Activated T-cell treated with anti-CD3 and anti-CD28 coated beads, Interleukin-2, amount 50 U/mL, for 72 hours (primary cell): ENCODE results near the gene HUWE1. TPM values are rescaled to one million over a fixed set of nuclear protein-coding genes. Genes with fewer than 3 reads are reported as not detected.

Experiments
- ATAC-seq, 2 donors: fragments of 150-1000 bp; cut with Tn5 transposase; replicated peaks in 1 of 2; 2 replicates each; pipeline ENCODE4 v1.10.0; 2021; ENCODE audit warnings: moderate library complexity in 2 of 2, mild to moderate bottlenecking in 1 of 2
- DNase-seq, 2 donors: peaks; one replicate each; pipeline ENCODE4 v3.0.0; 2021 to 2022; ENCODE audit warnings: mixed read lengths in 1 of 2
- H3K27ac Mint-ChIP-seq: one replicate; pipeline ENCODE4 v1.8.0; 2022; ENCODE audit warnings: mild to moderate bottlenecking, moderate library complexity, mixed read lengths
- H3K27me3 Mint-ChIP-seq: one replicate; pipeline ENCODE4 v1.8.0; 2022; ENCODE audit warnings: low read depth, mixed read lengths
- H3K36me3 Mint-ChIP-seq, 2 donors: one replicate each; pipeline ENCODE4 v1.8.0; 2022; ENCODE audit warnings: mixed read lengths in 2 of 2, mild to moderate bottlenecking in 1 of 2; ENCODE audit not compliant: insufficient read depth in 2 of 2
- H3K4me1 Mint-ChIP-seq: one replicate; pipeline ENCODE4 v1.8.0; 2022; ENCODE audit warnings: low read depth, mixed read lengths
- H3K4me3 Mint-ChIP-seq, 2 donors: one replicate each; pipeline ENCODE4 v1.8.0; 2022; ENCODE audit warnings: mild to moderate bottlenecking in 2 of 2, mixed read lengths in 2 of 2, moderate library complexity in 2 of 2
- H3K9me3 Mint-ChIP-seq, 2 donors: one replicate each; pipeline ENCODE4 v1.8.0; 2022; ENCODE audit warnings: mixed read lengths in 2 of 2
- total RNA-seq, 2 donors: library from RNA; stranded (reverse); gene quantifications; one replicate each; pipeline ENCODE4 v1.2.3, GENCODE V29; 2022

Gene HUWE1
- total RNA-seq, 2 donors from 2014 or later = 608 to 684 TPM

DNA sequence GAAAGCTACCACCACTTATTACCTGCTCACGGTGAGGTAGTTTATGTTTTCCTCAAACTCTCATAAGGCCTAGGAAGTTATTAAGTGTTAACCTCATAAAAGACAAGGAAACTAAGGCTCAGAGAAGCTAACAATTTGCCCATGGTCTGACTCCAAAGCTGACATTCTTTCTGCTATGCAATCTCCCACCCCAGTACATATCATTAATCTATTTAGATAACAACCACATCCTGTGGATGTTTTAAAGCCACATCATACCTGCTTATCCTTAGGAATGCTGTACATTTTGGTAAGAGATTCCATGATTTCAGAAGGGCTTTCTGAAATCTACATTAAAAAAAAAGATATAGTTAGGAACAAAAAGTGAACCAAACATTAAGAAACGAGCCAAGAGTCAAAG is 55.4 kb downstream of the HUWE1 start:
- Mint-ChIP-seq H3K4me3 (no peak overlapping the region), H3K27me3 (peaks cover 20% of the 10 kb centered on the region), H3K36me3 (peaks cover 9 to 44% of the 10 kb centered on the region in 2 donors), H3K4me1 (no peaks in the 10 kb centered on the region), H3K9me3 (no peaks in the 10 kb centered on the region), H3K27ac (peak overlapping the region; percentile 68)
- no peak for ATAC-seq
- no peak for DNase-seq

- Mint-ChIP-seq H3K36me3 (peaks cover 8 to 42% of the 10 kb centered on the region in 2 donors), H3K4me1 (no peaks in the 10 kb centered on the region), H3K27ac (peak overlapping the region; percentile 91), H3K4me3 (no peak overlapping the region), H3K27me3 (peaks cover 20% of the 10 kb centered on the region), H3K9me3 (no peaks in the 10 kb centered on the region)
- DNase-seq (no peak), ATAC-seq (no peak)
Observed at GRCh38 chrX:53630261-53630660, 56.3 kb downstream of the HUWE1 start.

- Mint-ChIP-seq H3K27ac (peak overlapping the region; percentile 70), H3K27me3 (peaks cover 6% of the 10 kb centered on the region), H3K4me3 (no peak overlapping the region), H3K36me3 (peaks cover 12 to 37% of the 10 kb centered on the region in 2 donors), H3K4me1 (peaks cover 12% of the 10 kb centered on the region), H3K9me3 (no peaks in the 10 kb centered on the region)
- no peak for DNase-seq
- ATAC-seq = no peak
Observed at GRCh38 chrX:53622431-53622830, 64.1 kb downstream of the HUWE1 start.

GRCh38 chrX:53621418-53621986 is 65.0 kb downstream of the HUWE1 start:
- Mint-ChIP-seq H3K27ac (peak overlapping the region; percentile 88), H3K36me3 (peaks cover 12 to 39% of the 10 kb centered on the region in 2 donors), H3K9me3 (no peaks in the 10 kb centered on the region), H3K27me3 (peaks cover 6% of the 10 kb centered on the region), H3K4me1 (peaks cover 12% of the 10 kb centered on the region), H3K4me3 (peak overlapping the region in 1 of 2 donors; percentile 24)
- ATAC-seq (peak; percentile 60 to 79), DNase-seq (no peak)

- no peak for ATAC-seq
- peaks cover 5% of the 10 kb centered on the region for H3K4me1 Mint-ChIP-seq
- H3K27ac Mint-ChIP-seq = peak overlapping the region; percentile 77
Observed at GRCh38 chrX:53616946-53617345, 69.6 kb downstream of the HUWE1 start.

DNA sequence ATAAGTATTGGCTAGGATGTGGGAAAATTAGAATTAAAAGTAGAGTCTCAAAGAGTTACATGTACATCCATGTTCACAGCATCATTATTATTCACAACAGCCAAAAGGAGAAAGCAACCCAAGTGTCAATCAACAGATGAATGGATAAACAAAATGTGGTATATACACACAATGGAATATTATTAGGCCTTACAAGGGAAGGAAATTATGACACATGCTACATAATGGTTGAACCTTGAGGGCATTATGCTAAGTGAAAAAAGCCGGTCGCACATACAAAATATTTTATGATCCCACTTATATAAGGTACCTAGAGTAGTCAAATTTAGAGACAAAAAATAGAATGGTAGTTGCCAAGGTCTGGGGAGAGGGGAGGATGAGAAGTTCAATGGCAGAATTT is 80.1 kb downstream of the HUWE1 start:
- H3K27me3 Mint-ChIP-seq = peaks cover 5% of the 10 kb centered on the region
- ATAC-seq (no peak), DNase-seq (no peak)
- H3K36me3 Mint-ChIP-seq = peaks cover 2 to 36% of the 10 kb centered on the region in 2 donors
- no peak overlapping the region for H3K4me3 Mint-ChIP-seq
- H3K27ac Mint-ChIP-seq = peak overlapping the region; percentile 31
- no peaks in the 10 kb centered on the region for H3K4me1 Mint-ChIP-seq
- H3K9me3 Mint-ChIP-seq = no peaks in the 10 kb centered on the region

More at GRCh38 chrX:53616946-53617345, 69.6 kb downstream of the HUWE1 start:
- Mint-ChIP-seq H3K9me3 (no peaks in the 10 kb centered on the region), H3K4me3 (no peak overlapping the region), H3K27me3 (peaks cover 4% of the 10 kb centered on the region), H3K36me3 (peaks cover 13 to 39% of the 10 kb centered on the region in 2 donors)
- DNase-seq = no peak

DNA sequence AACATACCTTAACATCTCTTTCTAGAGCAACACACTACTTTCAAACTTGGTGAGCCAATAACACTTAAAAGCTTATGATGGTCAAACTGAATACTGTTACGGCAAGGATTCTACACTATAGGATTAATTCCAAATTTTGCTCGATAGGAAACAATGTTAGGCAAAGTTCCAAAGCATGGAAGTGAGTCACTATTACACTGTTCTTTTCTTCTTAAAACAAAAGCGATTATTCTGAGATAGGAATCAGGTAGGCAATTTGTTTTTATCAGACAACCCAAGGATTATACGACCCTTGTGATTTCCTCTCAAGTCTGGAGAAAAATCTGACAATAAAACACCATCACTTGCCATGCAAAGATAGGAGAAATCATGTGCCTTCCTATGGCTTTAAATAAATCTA is 81.5 kb downstream of the HUWE1 start:
- Mint-ChIP-seq H3K4me1 (no peaks in the 10 kb centered on the region), H3K27ac (no peak overlapping the region), H3K36me3 (peaks cover 2 to 33% of the 10 kb centered on the region in 2 donors), H3K9me3 (no peaks in the 10 kb centered on the region), H3K4me3 (no peak overlapping the region), H3K27me3 (peaks cover 5% of the 10 kb centered on the region)
- DNase-seq (no peak), ATAC-seq (no peak)

GRCh38 chrX:53599781-53600396 is 86.6 kb downstream of the HUWE1 start:
- H3K9me3 Mint-ChIP-seq = no peaks in the 10 kb centered on the region
- no peak overlapping the region for H3K4me3 Mint-ChIP-seq
- peak overlapping the region; percentile 69 for H3K27ac Mint-ChIP-seq
- ATAC-seq = peak; percentile 21 to 31
- H3K36me3 Mint-ChIP-seq = peaks cover 6 to 26% of the 10 kb centered on the region in 2 donors
- no peak for DNase-seq
- H3K27me3 Mint-ChIP-seq = peaks cover 6% of the 10 kb centered on the region
- H3K4me1 Mint-ChIP-seq = peaks cover 7% of the 10 kb centered on the region

DNA sequence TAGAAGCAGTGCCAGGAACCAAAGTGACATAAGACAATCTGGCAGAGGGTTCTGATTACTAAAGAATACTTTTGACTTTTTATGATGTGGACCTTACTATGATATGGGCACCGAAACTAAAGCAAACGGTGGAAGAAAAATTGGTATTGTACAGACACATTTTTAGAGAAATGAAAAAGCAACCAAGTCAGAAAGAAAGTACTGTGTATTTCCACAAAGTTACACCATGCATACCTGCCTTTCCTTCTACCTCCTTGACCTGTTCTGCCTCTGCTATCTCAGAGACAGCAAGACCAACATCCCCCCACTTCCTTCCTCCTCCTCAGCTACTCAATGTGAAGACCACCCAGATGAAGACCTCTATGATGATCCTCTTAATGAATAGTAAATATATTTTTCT is 88.3 kb downstream of the HUWE1 start:
- no peaks in the 10 kb centered on the region for H3K9me3 Mint-ChIP-seq
- no peak overlapping the region for H3K27ac Mint-ChIP-seq
- H3K36me3 Mint-ChIP-seq = peaks cover 6 to 30% of the 10 kb centered on the region in 2 donors
- ATAC-seq (peak in 1 of 2 donors; percentile 23), DNase-seq (no peak)
- no peak overlapping the region for H3K4me3 Mint-ChIP-seq
- H3K4me1 Mint-ChIP-seq = peaks cover 7% of the 10 kb centered on the region
- peaks cover 6% of the 10 kb centered on the region for H3K27me3 Mint-ChIP-seq

- H3K9me3 Mint-ChIP-seq = no peaks in the 10 kb centered on the region
- ATAC-seq (no peak), DNase-seq (no peak)
- peak overlapping the region; percentile 57 for H3K27ac Mint-ChIP-seq
- H3K4me3 Mint-ChIP-seq = no peak overlapping the region
- H3K36me3 Mint-ChIP-seq = peaks cover 11 to 34% of the 10 kb centered on the region in 2 donors
- peaks cover 7% of the 10 kb centered on the region for H3K4me1 Mint-ChIP-seq
- peaks cover 6% of the 10 kb centered on the region for H3K27me3 Mint-ChIP-seq
Observed at GRCh38 chrX:53595266-53595810, 91.2 kb downstream of the HUWE1 start.

DNA sequence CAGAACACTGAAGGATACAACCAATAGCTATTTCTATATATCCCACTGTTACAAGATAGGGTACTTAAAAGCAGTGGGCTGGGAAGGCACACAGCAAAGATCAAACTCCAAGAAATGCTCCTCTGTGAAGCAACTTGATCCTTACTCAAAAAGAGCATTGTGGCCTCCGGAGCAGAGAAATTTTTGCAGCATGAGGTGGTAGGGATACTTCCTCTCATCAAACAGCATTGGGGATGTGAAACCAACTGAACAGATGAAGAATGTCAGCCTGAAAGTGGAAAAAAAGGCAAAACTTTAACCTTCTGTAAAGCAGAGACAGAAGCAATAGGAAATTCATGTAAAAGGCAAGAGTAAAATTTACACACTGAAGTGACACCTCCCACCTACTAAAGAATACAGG is 92.2 kb downstream of the HUWE1 start:
- DNase-seq (no peak), ATAC-seq (no peak)
- Mint-ChIP-seq H3K36me3 (peaks cover 15 to 32% of the 10 kb centered on the region in 2 donors), H3K4me1 (peaks cover 7% of the 10 kb centered on the region), H3K27ac (no peak overlapping the region), H3K27me3 (peaks cover 10% of the 10 kb centered on the region), H3K9me3 (no peaks in the 10 kb centered on the region), H3K4me3 (no peak overlapping the region)

DNA sequence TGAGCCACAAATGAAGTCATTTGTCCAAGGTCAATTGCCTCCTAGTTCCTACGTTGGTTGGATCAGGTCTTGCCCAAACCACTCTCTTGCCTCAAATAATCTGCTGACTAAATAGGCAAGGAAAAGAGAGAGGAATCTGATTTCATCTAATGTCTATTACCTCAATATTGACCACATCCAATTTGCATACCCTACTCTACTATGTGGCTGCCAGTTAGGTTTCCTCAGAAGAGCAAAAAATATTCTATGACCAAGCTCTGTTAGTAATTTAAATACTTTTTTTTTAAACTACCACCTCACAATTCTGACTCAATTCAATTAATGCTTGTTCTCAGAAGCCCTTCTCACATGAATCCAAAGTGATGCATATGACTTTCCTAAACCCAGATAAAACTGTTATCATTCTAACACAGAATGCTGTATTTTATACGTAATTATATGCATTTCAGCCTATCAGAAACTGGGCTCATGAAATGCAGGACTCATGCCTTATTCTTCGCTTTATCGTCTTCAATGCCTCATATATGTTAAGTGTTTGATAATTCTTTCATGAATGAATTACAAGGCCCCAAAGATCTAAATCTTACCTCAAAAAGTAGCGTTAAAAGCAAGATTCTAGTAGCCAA is 98.6 kb downstream of the HUWE1 start:
- Mint-ChIP-seq H3K27ac (peak overlapping the region; percentile 54), H3K36me3 (peaks cover 17 to 34% of the 10 kb centered on the region in 2 donors), H3K4me3 (no peak overlapping the region), H3K4me1 (no peaks in the 10 kb centered on the region), H3K9me3 (no peaks in the 10 kb centered on the region), H3K27me3 (peaks cover 11% of the 10 kb centered on the region)
- ATAC-seq = peak; percentile 50 to 65
- no peak for DNase-seq

- DNase-seq = no peak
- H3K9me3 Mint-ChIP-seq = no peaks in the 10 kb centered on the region
Observed at GRCh38 chrX:53584891-53585290, 101.6 kb downstream of the HUWE1 start.

More at GRCh38 chrX:53584891-53585290, 101.6 kb downstream of the HUWE1 start:
- no peak overlapping the region for H3K4me3 Mint-ChIP-seq
- H3K27ac Mint-ChIP-seq = no peak overlapping the region
- peaks cover 13 to 39% of the 10 kb centered on the region in 2 donors for H3K36me3 Mint-ChIP-seq
- no peaks in the 10 kb centered on the region for H3K4me1 Mint-ChIP-seq
- no peak for ATAC-seq
- H3K27me3 Mint-ChIP-seq = peaks cover 18% of the 10 kb centered on the region
